ENCODE measurements around the gene MYO6.

GRCh38 chr6:75760320-75760719, 11.3 kb downstream of the MYO6 start:
- TF ChIP-seq CTCF (IDR thresholded peaks at IDR 0.05) (no peak), POLR2A (IDR thresholded peaks at IDR 0.05) (no peak)

Measured in right lobe of liver (tissue), 4 donors.